OCI-LY1 (cell line): Measurements from ENCODE around the gene HSBP1L1.

ENCODE experiments used
- EZH2 ChIP-seq: fragments of 200-600 bp; sonication (generic), shearing (Covaris generic); IDR thresholded peaks from 2 replicates; pipeline ENCODE4 v1.8.0; 2017; ENCODE audit warnings: borderline replicate concordance, mixed run types, mild to moderate bottlenecking, antibody characterized with exemption, low read length, moderate library complexity, mixed read lengths
- TF ChIP-seq, protein P1 (sequence below): fragments of 200-600 bp; sonication (generic), shearing (Covaris generic); IDR thresholded peaks from 2 replicates; pipeline ENCODE4 v1.5.1; 2017; ENCODE audit warnings: mild to moderate bottlenecking, antibody characterized with exemption, low read length, moderate library complexity, mixed read lengths

DNA sequence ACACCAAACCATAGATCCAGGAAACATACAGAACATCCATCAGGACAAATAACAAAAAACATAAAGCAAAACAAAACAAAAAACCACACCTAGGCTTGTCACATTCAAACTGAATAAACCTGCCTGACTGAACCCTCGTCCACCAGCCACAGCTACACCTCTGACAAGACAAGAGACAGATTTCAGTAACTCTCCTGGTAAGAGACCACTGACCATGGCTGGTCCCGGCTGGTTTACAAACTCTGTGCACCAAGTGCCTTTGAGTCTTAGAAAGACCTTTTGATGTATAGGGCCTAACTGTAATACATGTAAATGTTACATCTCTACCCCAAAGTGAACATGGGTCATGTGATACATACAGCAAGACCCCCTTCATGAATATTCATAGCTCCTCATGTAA is 8.2 kb upstream of the HSBP1L1 start:
- TF ChIP-seq, protein P1, sequence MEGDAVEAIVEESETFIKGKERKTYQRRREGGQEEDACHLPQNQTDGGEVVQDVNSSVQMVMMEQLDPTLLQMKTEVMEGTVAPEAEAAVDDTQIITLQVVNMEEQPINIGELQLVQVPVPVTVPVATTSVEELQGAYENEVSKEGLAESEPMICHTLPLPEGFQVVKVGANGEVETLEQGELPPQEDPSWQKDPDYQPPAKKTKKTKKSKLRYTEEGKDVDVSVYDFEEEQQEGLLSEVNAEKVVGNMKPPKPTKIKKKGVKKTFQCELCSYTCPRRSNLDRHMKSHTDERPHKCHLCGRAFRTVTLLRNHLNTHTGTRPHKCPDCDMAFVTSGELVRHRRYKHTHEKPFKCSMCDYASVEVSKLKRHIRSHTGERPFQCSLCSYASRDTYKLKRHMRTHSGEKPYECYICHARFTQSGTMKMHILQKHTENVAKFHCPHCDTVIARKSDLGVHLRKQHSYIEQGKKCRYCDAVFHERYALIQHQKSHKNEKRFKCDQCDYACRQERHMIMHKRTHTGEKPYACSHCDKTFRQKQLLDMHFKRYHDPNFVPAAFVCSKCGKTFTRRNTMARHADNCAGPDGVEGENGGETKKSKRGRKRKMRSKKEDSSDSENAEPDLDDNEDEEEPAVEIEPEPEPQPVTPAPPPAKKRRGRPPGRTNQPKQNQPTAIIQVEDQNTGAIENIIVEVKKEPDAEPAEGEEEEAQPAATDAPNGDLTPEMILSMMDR = no peak
- TF ChIP-seq EZH2 = no peak
